Gastroesophageal sphincter (tissue), 4 donors: ENCODE results near the gene TMEM134. TPM values are rescaled to one million over a fixed set of nuclear protein-coding genes. Genes with fewer than 3 reads are reported as not detected.

Source experiments
- ATAC-seq: fragments of 150-250 bp; one replicate; pipeline ENCODE4 v1.9.1; 2016; ENCODE audit warnings: mild to moderate bottlenecking, moderate library complexity
- H3K27ac ChIP-seq, 4 donors: fragments of 200-600 bp; sonication (generic) in 3 of 4; 1 replicate in 3 of 4; 2 replicates in 1 of 4; pipeline ENCODE4 v1.5.1; 2016 to 2019
- H3K27me3 ChIP-seq: fragments of 200-600 bp; sonication (generic); one replicate; pipeline ENCODE4 v1.5.1; 2019
- H3K36me3 ChIP-seq, 2 donors: fragments of 200-600 bp; sonication (generic); one replicate each; pipeline ENCODE4 v1.5.1; 2019; ENCODE audit warnings: control low read depth in 1 of 2
- H3K4me1 ChIP-seq, 3 donors: fragments of 200-600 bp; sonication (generic); 1 replicate in 2 of 3; 2 replicates in 1 of 3; pipeline ENCODE4 v1.5.1; 2016 to 2019; ENCODE audit warnings: control low read depth in 2 of 3
- H3K4me3 ChIP-seq, 2 donors: fragments of 200-600 bp; sonication (generic); one replicate each; pipeline ENCODE4 v1.5.1; 2019; ENCODE audit warnings: mild to moderate bottlenecking in 1 of 2, moderate library complexity in 1 of 2
- H3K9me3 ChIP-seq, 3 donors: fragments of 200-600 bp; sonication (generic); one replicate each; pipeline ENCODE4 v1.5.1; 2017 to 2019; ENCODE audit warnings: control low read depth in 2 of 3
- CTCF ChIP-seq, 4 experiments: fragments of 200-600 bp in 2 of 4; fragments of 450-650 bp in 2 of 4; sonication (generic) in 1 of 4; IDR thresholded peaks; one replicate each; pipeline ENCODE4 v1.5.1; 2017 to 2019; ENCODE audit warnings: antibody characterized with exemption in 4 of 4, mild to moderate bottlenecking in 2 of 4, moderate library complexity in 2 of 4
- EP300 ChIP-seq: sonication (generic); formaldehyde crosslinking; IDR thresholded peaks from one replicate; pipeline ENCODE4 v1.6.1; 2017; ENCODE audit warnings: antibody characterized with exemption, mild to moderate bottlenecking
- POLR2A ChIP-seq, 2 donors: fragments of 450-650 bp; IDR thresholded peaks; one replicate each; pipeline ENCODE4 v1.6.1; 2017; ENCODE audit warnings: antibody characterized with exemption in 2 of 2, mild to moderate bottlenecking in 2 of 2, moderate library complexity in 1 of 2
- POLR2AphosphoS5 ChIP-seq: sonication (generic); formaldehyde crosslinking; IDR thresholded peaks from one replicate; pipeline ENCODE4 v1.6.1; 2017; ENCODE audit warnings: antibody characterized with exemption
- WGBS, 2 donors: methylation state at CpG; one replicate each; pipeline ENCODE4 v1.1.5; 2018; ENCODE audit warnings: low coverage in 1 of 2; 5-methylcytosine and 5-hydroxymethylcytosine counted together
- total RNA-seq, 4 donors: library from RNA; depleted of rRNA; stranded (reverse); fragments of >200 nt; gene quantifications; one replicate each; pipeline ENCODE4 v1.1.0, GENCODE V29; 2016

The TMEM134 gene
- total RNA-seq, 4 donors from 2014 or later = 22.2 to 35.2 (median 32.5) TPM

- 85% methylated on average over 6 of the region's 20 CpGs; no CpG with 5 or more reads in 1 of the 2 donors for WGBS, 2 donors
- Histone ChIP-seq H3K27ac (peak overlapping the region; percentile 34 to 95 (median 91)), H3K9me3 (no peaks in the 10 kb centered on the region), H3K27me3 (no peaks in the 10 kb centered on the region), H3K4me3 (peak overlapping the region; percentile 44 to 61), H3K4me1 (peaks cover 0 to 52% (median 19%) of the 10 kb centered on the region in 3 donors), H3K36me3 (peaks cover 0 to 4% of the 10 kb centered on the region in 2 donors)
- ATAC-seq = peak; percentile 56
- TF ChIP-seq EP300 (no peak), POLR2A (IDR thresholded peaks at IDR 0.05) (no peak), POLR2AphosphoS5 (peak; percentile 32), CTCF (IDR thresholded peaks at IDR 0.05) (no peak)
Measured at GRCh38 chr11:67463680-67464410, 5.2 kb downstream of the TMEM134 start.

- no peak for TF ChIP-seq POLR2AphosphoS5
- TF ChIP-seq CTCF (IDR thresholded peaks at IDR 0.05) = no peak
- TF ChIP-seq POLR2A (IDR thresholded peaks at IDR 0.05) = no peak
- TF ChIP-seq EP300 = no peak
- Histone ChIP-seq H3K9me3 (no peaks in the 10 kb centered on the region), H3K4me1 (peaks cover 0 to 46% (median 16%) of the 10 kb centered on the region in 3 donors), H3K27me3 (no peaks in the 10 kb centered on the region), H3K27ac (peak overlapping the region in 2 of 4 donors; percentile 90 to 92), H3K36me3 (peaks cover 0 to 4% of the 10 kb centered on the region in 2 donors), H3K4me3 (no peak overlapping the region)
- 83 to 97% methylated on average over 4 to 5 of the region's 10 CpGs for WGBS, 2 donors
- ATAC-seq = no peak
Measured at GRCh38 chr11:67463186-67463585, 5.9 kb downstream of the TMEM134 start.

GRCh38 chr11:67458266-67458665 lies 10.8 kb downstream of the TMEM134 start:
- WGBS, 2 donors = 75 to 84% methylated on average over 8 to 16 of the region's 19 CpGs
- no peak for TF ChIP-seq EP300
- TF ChIP-seq CTCF (IDR thresholded peaks at IDR 0.05) = no peak
- no peak for TF ChIP-seq POLR2AphosphoS5
- no peak for TF ChIP-seq POLR2A (IDR thresholded peaks at IDR 0.05)

GRCh38 chr11:67457453-67457852 lies 11.6 kb downstream of the TMEM134 start:
- Histone ChIP-seq H3K27me3 (no peaks in the 10 kb centered on the region), H3K9me3 (no peaks in the 10 kb centered on the region), H3K27ac (no peak overlapping the region), H3K4me3 (no peak overlapping the region), H3K4me1 (no peaks in the 10 kb centered on the region), H3K36me3 (no peaks in the 10 kb centered on the region)
- TF ChIP-seq POLR2A (IDR thresholded peaks at IDR 0.05) = no peak
- TF ChIP-seq CTCF (IDR thresholded peaks at IDR 0.05) = no peak
- TF ChIP-seq EP300 = no peak
- TF ChIP-seq POLR2AphosphoS5 = no peak
- WGBS, 2 donors = 78% methylated on average over 3 of the region's 12 CpGs; no CpG with 5 or more reads in 1 of the 2 donors
- ATAC-seq = no peak

More at GRCh38 chr11:67458266-67458665, 10.8 kb downstream of the TMEM134 start:
- H3K27ac ChIP-seq = no peak overlapping the region
- H3K4me3 ChIP-seq = no peak overlapping the region
- ATAC-seq = no peak
- H3K4me1 ChIP-seq = no peaks in the 10 kb centered on the region
- no peaks in the 10 kb centered on the region for H3K9me3 ChIP-seq
- H3K27me3 ChIP-seq = no peaks in the 10 kb centered on the region
- H3K36me3 ChIP-seq = no peaks in the 10 kb centered on the region
